ENCODE measurements around the gene F11R. TPM values are rescaled to one million over a fixed set of nuclear protein-coding genes. Genes with fewer than 3 reads are reported as not detected.

The F11R gene
- total RNA-seq, 4 donors from 2014 or later: 22.6 to 45.3 (median 26.6) TPM

DNA sequence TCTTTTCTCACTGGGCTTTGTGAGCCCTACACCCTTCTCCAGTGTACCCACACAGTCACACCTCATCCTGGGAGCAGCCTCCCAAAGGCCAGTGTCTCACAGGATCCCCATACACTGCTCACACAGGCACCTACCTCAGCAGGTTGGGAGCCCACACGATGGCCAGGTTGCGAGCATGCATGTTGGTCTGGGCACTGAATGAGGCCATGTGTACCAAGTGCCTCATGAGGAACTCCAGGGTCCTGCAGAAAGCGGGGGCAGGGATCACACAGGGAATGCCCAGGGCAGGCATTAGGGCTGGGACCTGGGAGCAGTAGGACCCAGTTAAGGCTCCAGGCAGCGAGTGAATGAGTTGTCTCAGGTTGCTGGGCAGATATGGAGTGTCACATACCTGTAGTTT, 33.3 kb upstream of the F11R start:
- Histone ChIP-seq H3K4me1 (no peaks in the 10 kb centered on the region), H3K27me3 (no peaks in the 10 kb centered on the region), H3K27ac (no peak overlapping the region), H3K9me3 (no peaks in the 10 kb centered on the region), H3K4me3 (no peak overlapping the region), H3K36me3 (no peaks in the 10 kb centered on the region)
- DNase-seq: no peak
- TF ChIP-seq, protein P1, sequence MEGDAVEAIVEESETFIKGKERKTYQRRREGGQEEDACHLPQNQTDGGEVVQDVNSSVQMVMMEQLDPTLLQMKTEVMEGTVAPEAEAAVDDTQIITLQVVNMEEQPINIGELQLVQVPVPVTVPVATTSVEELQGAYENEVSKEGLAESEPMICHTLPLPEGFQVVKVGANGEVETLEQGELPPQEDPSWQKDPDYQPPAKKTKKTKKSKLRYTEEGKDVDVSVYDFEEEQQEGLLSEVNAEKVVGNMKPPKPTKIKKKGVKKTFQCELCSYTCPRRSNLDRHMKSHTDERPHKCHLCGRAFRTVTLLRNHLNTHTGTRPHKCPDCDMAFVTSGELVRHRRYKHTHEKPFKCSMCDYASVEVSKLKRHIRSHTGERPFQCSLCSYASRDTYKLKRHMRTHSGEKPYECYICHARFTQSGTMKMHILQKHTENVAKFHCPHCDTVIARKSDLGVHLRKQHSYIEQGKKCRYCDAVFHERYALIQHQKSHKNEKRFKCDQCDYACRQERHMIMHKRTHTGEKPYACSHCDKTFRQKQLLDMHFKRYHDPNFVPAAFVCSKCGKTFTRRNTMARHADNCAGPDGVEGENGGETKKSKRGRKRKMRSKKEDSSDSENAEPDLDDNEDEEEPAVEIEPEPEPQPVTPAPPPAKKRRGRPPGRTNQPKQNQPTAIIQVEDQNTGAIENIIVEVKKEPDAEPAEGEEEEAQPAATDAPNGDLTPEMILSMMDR (IDR thresholded peaks at IDR 0.05): no peak
- no peak for TF ChIP-seq POLR2A (IDR thresholded peaks at IDR 0.05)
- intact Hi-C loops (cut with DNase I; ENCODE audit: low total_unique reads): no loop called here

GRCh38 chr1:161052899-161053298, 31.9 kb upstream of the F11R start:
- H3K4me1 ChIP-seq: no peaks in the 10 kb centered on the region
- no peaks in the 10 kb centered on the region for H3K9me3 ChIP-seq
- H3K27ac ChIP-seq: no peak overlapping the region
- no peaks in the 10 kb centered on the region for H3K36me3 ChIP-seq
- TF ChIP-seq, protein P1 (IDR thresholded peaks at IDR 0.05): no peak
- no peak for TF ChIP-seq POLR2A (IDR thresholded peaks at IDR 0.05)
- H3K4me3 ChIP-seq: no peak overlapping the region
- no peak for DNase-seq
- intact Hi-C loops (cut with DNase I; ENCODE audit: low total_unique reads): no loop called here
- no peaks in the 10 kb centered on the region for H3K27me3 ChIP-seq

- Histone ChIP-seq H3K27ac (no peak overlapping the region), H3K4me1 (no peaks in the 10 kb centered on the region), H3K36me3 (no peaks in the 10 kb centered on the region), H3K4me3 (no peak overlapping the region), H3K9me3 (no peaks in the 10 kb centered on the region), H3K27me3 (no peaks in the 10 kb centered on the region)
- DNase-seq: no peak
- TF ChIP-seq, protein P1 (IDR thresholded peaks at IDR 0.05): no peak
- TF ChIP-seq POLR2A (IDR thresholded peaks at IDR 0.05): no peak
- intact Hi-C loops (cut with DNase I; ENCODE audit: low total_unique reads): no loop called here
Measured at GRCh38 chr1:161051219-161051618, 30.3 kb upstream of the F11R start.

- no peaks in the 10 kb centered on the region for H3K9me3 ChIP-seq
- H3K36me3 ChIP-seq: no peaks in the 10 kb centered on the region
- H3K4me3 ChIP-seq: no peak overlapping the region
- TF ChIP-seq, protein P1 (IDR thresholded peaks at IDR 0.05): no peak
- no peak for TF ChIP-seq POLR2A (IDR thresholded peaks at IDR 0.05)
- intact Hi-C loops (cut with DNase I; ENCODE audit: low total_unique reads): no loop called here
- peaks cover 0 to 3% of the 10 kb centered on the region in 2 donors for H3K4me1 ChIP-seq
- DNase-seq: no peak
- no peak overlapping the region for H3K27ac ChIP-seq
- H3K27me3 ChIP-seq: no peaks in the 10 kb centered on the region
Measured at GRCh38 chr1:161048949-161049722, 28.2 kb upstream of the F11R start.

Data from uterus (tissue), 4 donors.